GM12878 (cell line): Measurements from ENCODE around the gene CTNNA1. TPM values are rescaled to one million over a fixed set of nuclear protein-coding genes. Genes with fewer than 3 reads are reported as not detected.

Source experiments
- ATAC-seq: fragments of 200-7000 bp; cut with Tn5 transposase; 3 replicates; pipeline ENCODE4 v1.9.1; 2020; ENCODE audit warnings: mild to moderate bottlenecking, moderate library complexity
- BruUV-seq: library from RNA; stranded (reverse); fragments of 400-500 nt; replicated peaks from 2 replicates; lab custom pipeline; 2021; lab: Mats Ljungman, UMichigan
- CTCF ChIA-PET: fragments of 300-600 bp; sonication (Branson Sonifier 250); formaldehyde crosslinking; extraction: SDS; loops from one replicate; lab custom pipeline; 2021; ENCODE audit warnings: inconsistent platforms; lab: Yijun Ruan, JAX
- POLR2A ChIA-PET: fragments of 350-600 bp; formaldehyde crosslinking; extraction: SDS; loops from one replicate; lab custom pipeline; 2021; ENCODE audit warnings: inconsistent platforms; lab: Charles Lee
- RAD21 ChIA-PET: fragments of 300-600 bp; sonication (Branson Sonifier 250); formaldehyde crosslinking; loops from one replicate; lab custom pipeline; 2023; ENCODE audit warnings: antibody characterized with exemption; ENCODE audit not compliant: unreplicated experiment; lab: Charles Lee
- SMC1A ChIA-PET: fragments of 300-600 bp; sonication (Branson Sonifier 250); formaldehyde crosslinking; loops from one replicate; lab custom pipeline; 2023; ENCODE audit not compliant: unreplicated experiment, uncharacterized antibody; lab: Charles Lee
- DNase-seq: peaks from one replicate; pipeline ENCODE4 v3.0.0-alpha.2; 2011; ENCODE audit warnings: low read depth, low spot score
- FAIRE-seq: peaks from 3 replicates; lab custom pipeline; 2011; peaks lifted over from hg19 to GRCh38; lab: Jason Lieb, UNC
- H2AFZ ChIP-seq: 2 replicates; pipeline ENCODE4 v1.6.0; 2011; ENCODE audit warnings: low read depth, low read length, control low read depth; ENCODE audit not compliant: control insufficient read depth
- H3K27ac ChIP-seq: 2 replicates; pipeline ENCODE4 v1.5.1; 2011; ENCODE audit warnings: control low read depth; ENCODE audit not compliant: control insufficient read depth, insufficient read depth
- H3K27me3 ChIP-seq, 2 experiments: replicated peaks in 1 of 2; 2 replicates each; pipeline versions ENCODE4 v1.6.0 to v1.6.1; 2011; ENCODE audit warnings: low read length in 1 of 2; ENCODE audit not compliant: control insufficient read depth in 2 of 2, insufficient read depth in 2 of 2
- H3K36me3 ChIP-seq, 2 experiments: 2 replicates each; pipeline ENCODE4 v1.5.1; 2011; ENCODE audit warnings: low read length in 1 of 2; ENCODE audit not compliant: control insufficient read depth in 2 of 2, insufficient read depth in 2 of 2
- H3K4me1 ChIP-seq: 2 replicates; pipeline ENCODE4 v1.6.1; 2011; ENCODE audit warnings: mild to moderate bottlenecking, low read length, moderate library complexity, mixed read lengths; ENCODE audit not compliant: control insufficient read depth, insufficient read depth
- H3K4me2 ChIP-seq: 2 replicates; pipeline ENCODE4 v1.6.0; 2011; ENCODE audit warnings: control low read depth; ENCODE audit not compliant: control insufficient read depth, insufficient read depth
- H3K4me3 ChIP-seq: fragments of 200-600 bp; sonication (generic); 2 replicates; pipeline ENCODE4 v1.5.1; 2016
- H3K79me2 ChIP-seq: 2 replicates; pipeline ENCODE4 v1.6.0; 2011; ENCODE audit warnings: low read length; ENCODE audit not compliant: control insufficient read depth, insufficient read depth
- H3K9ac ChIP-seq: 2 replicates; pipeline ENCODE4 v1.8.0; 2011; ENCODE audit warnings: low read length, control low read depth, mixed read lengths; ENCODE audit not compliant: control insufficient read depth, insufficient read depth
- H3K9me3 ChIP-seq: replicated peaks from 3 replicates; pipeline ENCODE4 v1.5.1; 2011; ENCODE audit warnings: mild to moderate bottlenecking, low read length; ENCODE audit not compliant: control insufficient read depth, insufficient read depth
- H4K20me1 ChIP-seq: 2 replicates; pipeline ENCODE4 v1.6.0; 2011; ENCODE audit not compliant: control insufficient read depth, insufficient read depth
- NR2C2 ChIP-seq: IDR thresholded peaks from 2 replicates; pipeline ENCODE4 v1.6.1; 2011; ENCODE audit warnings: borderline replicate concordance, low read depth; ENCODE audit not compliant: control insufficient read depth, insufficient read length
- SMC3 ChIP-seq: IDR thresholded peaks from 2 replicates; pipeline ENCODE4 v1.6.1; 2011; ENCODE audit warnings: low read length, improper control_type of control experiment, borderline replicate concordance
- ZNF207 ChIP-seq: fragments of 450-650 bp; IDR thresholded peaks from 2 replicates; pipeline ENCODE4 v1.6.1; 2014; ENCODE audit warnings: antibody characterized with exemption, mild to moderate bottlenecking, borderline replicate concordance
- ZSCAN29 ChIP-seq: fragments of 450-650 bp; IDR thresholded peaks from 2 replicates; pipeline ENCODE4 v1.6.1; 2017; ENCODE audit warnings: mild to moderate bottlenecking, moderate library complexity
- WGBS: methylation state at CpG from one replicate; pipeline ENCODE4 v1.1.6; 2016; ENCODE audit warnings: low lambda C conversion rate; ENCODE audit not compliant: insufficient replicate concordance, insufficient coverage; ENCODE audit errors: missing lambda C conversion rate; 5-methylcytosine and 5-hydroxymethylcytosine counted together
- in situ Hi-C: fragments of 300-500 bp; cut with MboI; formaldehyde crosslinking; loops from 9 replicates; pipeline ENCODE4 v1.14.3; 2018; ENCODE audit warnings: mixed read lengths
- intact Hi-C: fragments of 100-400 bp; cut with micrococcal nuclease; formaldehyde crosslinking; loops from one replicate; pipeline ENCODE4 v1.14.2; 2022; ENCODE audit not compliant: unreplicated experiment
- polyA plus RNA-seq, 11 experiments: library from polyadenylated mRNA; depleted of rRNA in 4 of 11; unstranded in 6 of 11; stranded (reverse) in 5 of 11; fragments of >200 nt; fragmentation: Nextera tagmentation in 4 of 11; fragmentation: Illumina TruSeq in 1 of 11; extraction: Ambion mirVana in 4 of 11; extraction: Trizol in 1 of 11; gene quantifications; 1 replicate in 1 of 11; 2 replicates in 10 of 11; pipeline versions ENCODE4 v1.2.1 to v1.2.3, GENCODE V29; 2011 to 2016; ENCODE audit warnings: inconsistent platforms in 2 of 11, missing spikeins in 2 of 11, low read depth in 1 of 11
- total RNA-seq, 4 experiments: library from RNA; depleted of rRNA in 3 of 4; stranded (reverse); fragments of >200 nt in 3 of 4; fragmentation: Illumina TruSeq in 1 of 4; extraction: Trizol in 1 of 4; gene quantifications; 2 replicates each; pipeline versions ENCODE4 v1.2.1 to v1.2.3, GENCODE V29; 2013 to 2021
- TF ChIP-seq, protein P1 (sequence below): fragments of 450-650 bp; formaldehyde crosslinking; IDR thresholded peaks from 2 replicates; pipeline ENCODE4 v1.4.0; 2020; ENCODE audit warnings: mild to moderate bottlenecking, moderate library complexity
- TF ChIP-seq, protein P2 (sequence below): IDR thresholded peaks from 2 replicates; pipeline ENCODE4 v1.6.1; 2012; ENCODE audit warnings: mild to moderate bottlenecking, low read depth, low read length

Gene CTNNA1
- total and polyA plus RNA-seq, 10 of the 15 experiments (the other 5 are each of a cell fraction or from before 2014, with no cell fraction given) = 32.6 to 104 (median 57.7) TPM

DNA sequence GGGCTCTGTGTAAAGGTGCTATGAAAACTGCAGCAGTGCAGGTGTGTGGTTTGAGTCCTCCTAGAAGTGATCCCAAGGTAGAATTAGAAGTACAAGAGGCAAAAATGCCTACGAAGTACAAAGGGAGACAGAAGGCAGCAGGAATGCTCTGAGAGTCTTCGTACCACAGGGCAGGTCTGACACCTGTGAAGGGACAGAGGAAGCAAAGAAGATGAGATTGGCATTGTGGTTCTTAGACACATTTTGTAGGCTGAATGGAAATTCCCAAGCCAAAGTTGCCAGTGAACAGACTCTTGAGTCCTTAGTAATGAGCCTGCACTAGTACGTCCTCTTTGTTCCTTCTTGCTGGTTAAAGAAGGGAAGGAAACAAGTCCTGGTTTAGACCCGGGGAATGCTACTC is 123.6 kb downstream of the CTNNA1 start:
- no peaks in the 10 kb centered on the region for H4K20me1 ChIP-seq
- 84% methylated on average over 4 of the region's 4 CpGs for WGBS
- ChIA-PET CTCF (no interaction called here), SMC1A (no interaction called here), RAD21 (no interaction called here), POLR2A (no interaction called here)
- H3K4me3 ChIP-seq = no peak overlapping the region
- FAIRE-seq (no peak), ATAC-seq (no peak), DNase-seq (no peak)
- intact Hi-C loops = no loop called here
- no peak overlapping the region for H3K27ac ChIP-seq
- no peaks in the 10 kb centered on the region for H3K27me3 ChIP-seq
- no peaks in the 10 kb centered on the region; the same call in 1 of the 2 replicates for H3K79me2 ChIP-seq
- H3K36me3 ChIP-seq = no peaks in the 10 kb centered on the region
- H3K9ac ChIP-seq = no peak overlapping the region
- H3K4me1 ChIP-seq = no peaks in the 10 kb centered on the region
- TF ChIP-seq ZSCAN29 (no peak), ZNF207 (no peak), SMC3 (no peak), NR2C2 (no peak)
- TF ChIP-seq, protein P1, sequence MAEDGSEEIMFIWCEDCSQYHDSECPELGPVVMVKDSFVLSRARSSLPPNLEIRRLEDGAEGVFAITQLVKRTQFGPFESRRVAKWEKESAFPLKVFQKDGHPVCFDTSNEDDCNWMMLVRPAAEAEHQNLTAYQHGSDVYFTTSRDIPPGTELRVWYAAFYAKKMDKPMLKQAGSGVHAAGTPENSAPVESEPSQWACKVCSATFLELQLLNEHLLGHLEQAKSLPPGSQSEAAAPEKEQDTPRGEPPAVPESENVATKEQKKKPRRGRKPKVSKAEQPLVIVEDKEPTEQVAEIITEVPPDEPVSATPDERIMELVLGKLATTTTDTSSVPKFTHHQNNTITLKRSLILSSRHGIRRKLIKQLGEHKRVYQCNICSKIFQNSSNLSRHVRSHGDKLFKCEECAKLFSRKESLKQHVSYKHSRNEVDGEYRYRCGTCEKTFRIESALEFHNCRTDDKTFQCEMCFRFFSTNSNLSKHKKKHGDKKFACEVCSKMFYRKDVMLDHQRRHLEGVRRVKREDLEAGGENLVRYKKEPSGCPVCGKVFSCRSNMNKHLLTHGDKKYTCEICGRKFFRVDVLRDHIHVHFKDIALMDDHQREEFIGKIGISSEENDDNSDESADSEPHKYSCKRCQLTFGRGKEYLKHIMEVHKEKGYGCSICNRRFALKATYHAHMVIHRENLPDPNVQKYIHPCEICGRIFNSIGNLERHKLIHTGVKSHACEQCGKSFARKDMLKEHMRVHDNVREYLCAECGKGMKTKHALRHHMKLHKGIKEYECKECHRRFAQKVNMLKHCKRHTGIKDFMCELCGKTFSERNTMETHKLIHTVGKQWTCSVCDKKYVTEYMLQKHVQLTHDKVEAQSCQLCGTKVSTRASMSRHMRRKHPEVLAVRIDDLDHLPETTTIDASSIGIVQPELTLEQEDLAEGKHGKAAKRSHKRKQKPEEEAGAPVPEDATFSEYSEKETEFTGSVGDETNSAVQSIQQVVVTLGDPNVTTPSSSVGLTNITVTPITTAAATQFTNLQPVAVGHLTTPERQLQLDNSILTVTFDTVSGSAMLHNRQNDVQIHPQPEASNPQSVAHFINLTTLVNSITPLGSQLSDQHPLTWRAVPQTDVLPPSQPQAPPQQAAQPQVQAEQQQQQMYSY (CRISPR knock-in tag) = no peak
- TF ChIP-seq, protein P2, sequence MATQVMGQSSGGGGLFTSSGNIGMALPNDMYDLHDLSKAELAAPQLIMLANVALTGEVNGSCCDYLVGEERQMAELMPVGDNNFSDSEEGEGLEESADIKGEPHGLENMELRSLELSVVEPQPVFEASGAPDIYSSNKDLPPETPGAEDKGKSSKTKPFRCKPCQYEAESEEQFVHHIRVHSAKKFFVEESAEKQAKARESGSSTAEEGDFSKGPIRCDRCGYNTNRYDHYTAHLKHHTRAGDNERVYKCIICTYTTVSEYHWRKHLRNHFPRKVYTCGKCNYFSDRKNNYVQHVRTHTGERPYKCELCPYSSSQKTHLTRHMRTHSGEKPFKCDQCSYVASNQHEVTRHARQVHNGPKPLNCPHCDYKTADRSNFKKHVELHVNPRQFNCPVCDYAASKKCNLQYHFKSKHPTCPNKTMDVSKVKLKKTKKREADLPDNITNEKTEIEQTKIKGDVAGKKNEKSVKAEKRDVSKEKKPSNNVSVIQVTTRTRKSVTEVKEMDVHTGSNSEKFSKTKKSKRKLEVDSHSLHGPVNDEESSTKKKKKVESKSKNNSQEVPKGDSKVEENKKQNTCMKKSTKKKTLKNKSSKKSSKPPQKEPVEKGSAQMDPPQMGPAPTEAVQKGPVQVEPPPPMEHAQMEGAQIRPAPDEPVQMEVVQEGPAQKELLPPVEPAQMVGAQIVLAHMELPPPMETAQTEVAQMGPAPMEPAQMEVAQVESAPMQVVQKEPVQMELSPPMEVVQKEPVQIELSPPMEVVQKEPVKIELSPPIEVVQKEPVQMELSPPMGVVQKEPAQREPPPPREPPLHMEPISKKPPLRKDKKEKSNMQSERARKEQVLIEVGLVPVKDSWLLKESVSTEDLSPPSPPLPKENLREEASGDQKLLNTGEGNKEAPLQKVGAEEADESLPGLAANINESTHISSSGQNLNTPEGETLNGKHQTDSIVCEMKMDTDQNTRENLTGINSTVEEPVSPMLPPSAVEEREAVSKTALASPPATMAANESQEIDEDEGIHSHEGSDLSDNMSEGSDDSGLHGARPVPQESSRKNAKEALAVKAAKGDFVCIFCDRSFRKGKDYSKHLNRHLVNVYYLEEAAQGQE = no peak
- H3K9me3 ChIP-seq = no peaks in the 10 kb centered on the region
- in situ Hi-C loops = no loop called here
- H3K4me2 ChIP-seq = no peak overlapping the region
- H2AFZ ChIP-seq = no peak overlapping the region
- no TSS peak for BruUV-seq
